Measurements from ENCODE around the gene SCUBE3. TPM values are rescaled to one million over a fixed set of nuclear protein-coding genes. Genes with fewer than 3 reads are reported as not detected.

SCUBE3 gene
- total RNA-seq, result under 1 TPM in 2 of 3 donors, not detected in 1; 0.25 to 0.31 TPM
- 0.09 TPM for total RNA-seq (2013)

- no peak within 1 kb of the TSS for H3K27ac Mint-ChIP-seq
- peak within 1 kb of the TSS; percentile 80 for H3K4me3 Mint-ChIP-seq
- H3K9me3 Mint-ChIP-seq, result no peaks in the 10 kb centered on the region
- peaks cover 53 to 72% of the 10 kb centered on the region in 2 donors for H3K27me3 Mint-ChIP-seq (ENCODE audit: low read depth in 2 of 2)
- intact Hi-C loops (cut with micrococcal nuclease), result no loop called here
- peak in 1 of 2 donors; percentile 41 for DNase-seq
- peaks cover 30% of the 10 kb centered on the region for H3K27me3 ChIP-seq (ENCODE audit: control insufficient read depth, insufficient read depth, low read length)
- ATAC-seq, result peak in 2 of 3 donors; percentile 29 to 50
- TF ChIP-seq CTCF (IDR thresholded peaks at IDR 0.05), result no peak
- H3K4me1 Mint-ChIP-seq, result peaks cover 5 to 13% of the 10 kb centered on the region in 2 donors
- no peaks in the 10 kb centered on the region for H3K36me3 ChIP-seq (ENCODE audit: control insufficient read depth, insufficient read depth, low read length)
- H3K9me3 ChIP-seq (ENCODE audit: control insufficient read depth, insufficient read depth, low read length), result no peaks in the 10 kb centered on the region
- 2% methylated on average over 89 of the region's 89 CpGs for WGBS (ENCODE audit: insufficient coverage)
- H3K4me3 ChIP-seq (ENCODE audit: low read length), result peak within 1 kb of the TSS; percentile 20
- H3K36me3 Mint-ChIP-seq, result no peaks in the 10 kb centered on the region
- H3K27ac ChIP-seq (ENCODE audit: low read length), result no peak within 1 kb of the TSS
- H3K4me1 ChIP-seq (ENCODE audit: control insufficient read depth, insufficient read depth, low read length), result peaks cover 13% of the 10 kb centered on the region
Observed at GRCh38 chr6:35213824-35214756, at the start of gene SCUBE3. SCUBE3 (plus strand) TSS chr6:35213956; CDS start chr6:35214419, 463 bp downstream.

- intact Hi-C loops (cut with micrococcal nuclease), result no loop called here
- no peaks in the 10 kb centered on the region for H3K9me3 ChIP-seq (ENCODE audit: control insufficient read depth, insufficient read depth, low read length)
- H3K27me3 ChIP-seq (ENCODE audit: control insufficient read depth, insufficient read depth, low read length), result no peaks in the 10 kb centered on the region
- TF ChIP-seq CTCF (IDR thresholded peaks at IDR 0.05), result no peak
- ATAC-seq (no peak), DNase-seq (no peak)
- H3K4me1 Mint-ChIP-seq, result peaks cover 2% of the 10 kb centered on the region in 2 donors
- H3K36me3 Mint-ChIP-seq, result no peaks in the 10 kb centered on the region
- 85% methylated on average over 6 of the region's 6 CpGs for WGBS (ENCODE audit: insufficient coverage)
- H3K4me1 ChIP-seq (ENCODE audit: control insufficient read depth, insufficient read depth, low read length), result no peaks in the 10 kb centered on the region
- no peak overlapping the region for H3K4me3 Mint-ChIP-seq
- no peak overlapping the region for H3K27ac ChIP-seq (ENCODE audit: low read length)
- peaks cover 0 to under 1% of the 10 kb centered on the region in 2 donors for H3K9me3 Mint-ChIP-seq
- H3K36me3 ChIP-seq (ENCODE audit: control insufficient read depth, insufficient read depth, low read length), result no peaks in the 10 kb centered on the region
- peaks cover 7 to 38% of the 10 kb centered on the region in 2 donors for H3K27me3 Mint-ChIP-seq (ENCODE audit: low read depth in 2 of 2)
- no peak overlapping the region for H3K27ac Mint-ChIP-seq
- H3K4me3 ChIP-seq (ENCODE audit: low read length), result no peak overlapping the region
Observed at GRCh38 chr6:35164277-35164676, 49.5 kb upstream of the SCUBE3 start.

- ATAC-seq (no peak), DNase-seq (no peak)
- Mint-ChIP-seq H3K27ac (no peak overlapping the region), H3K4me1 (peaks cover 5 to 8% of the 10 kb centered on the region in 2 donors), H3K27me3 (ENCODE audit: low read depth in 2 of 2) (peaks cover 3 to 38% of the 10 kb centered on the region in 2 donors), H3K9me3 (peaks cover 3 to 5% of the 10 kb centered on the region in 2 donors), H3K4me3 (no peak overlapping the region), H3K36me3 (no peaks in the 10 kb centered on the region)
- Histone ChIP-seq H3K4me3 (ENCODE audit: low read length) (no peak overlapping the region), H3K27me3 (ENCODE audit: control insufficient read depth, insufficient read depth, low read length) (no peaks in the 10 kb centered on the region), H3K27ac (ENCODE audit: low read length) (no peak overlapping the region), H3K9me3 (ENCODE audit: control insufficient read depth, insufficient read depth, low read length) (no peaks in the 10 kb centered on the region), H3K4me1 (ENCODE audit: control insufficient read depth, insufficient read depth, low read length) (no peaks in the 10 kb centered on the region), H3K36me3 (ENCODE audit: control insufficient read depth, insufficient read depth, low read length) (no peaks in the 10 kb centered on the region)
- TF ChIP-seq CTCF (IDR thresholded peaks at IDR 0.05), result no peak
- intact Hi-C loops (cut with micrococcal nuclease), result no loop called here
- 88% methylated on average over 4 of the region's 4 CpGs for WGBS (ENCODE audit: insufficient coverage)
Observed at GRCh38 chr6:35164868-35165267, 48.9 kb upstream of the SCUBE3 start.

All from natural killer cell (primary cell).